Mucosa of gallbladder (tissue), 1 donor: ENCODE data around the gene A2ML1. TPM values are rescaled to one million over a fixed set of nuclear protein-coding genes. Genes with fewer than 3 reads are reported as not detected.
"Not testable (repeated sequence)": the region's sequence is repeated elsewhere in the genome, so short reads cannot be mapped to it uniquely, and the experiment has no call there.

Experiments used
- DNase-seq: peaks from one replicate; pipeline ENCODE4 v3.0.0-alpha.2; 2020; ENCODE audit warnings: low spot score
- total RNA-seq: library from RNA; stranded (reverse); gene quantifications from one replicate; pipeline ENCODE4 v1.2.1, GENCODE V29; 2021
- donor health status: DM: no; HTN: no; CAD: no.

Gene A2ML1
- total RNA-seq, 1 donor from 2014 or later, result 0.09 TPM

- no peak for DNase-seq
These were observed 84.1 kb downstream of the A2ML1 start for GRCh38 chr12:8906266-8907180.

GRCh38 chr12:8907513-8907912 is 85.1 kb downstream of the A2ML1 start:
- DNase-seq, result no peak

GRCh38 chr12:8909752-8910151 is 87.3 kb downstream of the A2ML1 start:
- no peak for DNase-seq

DNA sequence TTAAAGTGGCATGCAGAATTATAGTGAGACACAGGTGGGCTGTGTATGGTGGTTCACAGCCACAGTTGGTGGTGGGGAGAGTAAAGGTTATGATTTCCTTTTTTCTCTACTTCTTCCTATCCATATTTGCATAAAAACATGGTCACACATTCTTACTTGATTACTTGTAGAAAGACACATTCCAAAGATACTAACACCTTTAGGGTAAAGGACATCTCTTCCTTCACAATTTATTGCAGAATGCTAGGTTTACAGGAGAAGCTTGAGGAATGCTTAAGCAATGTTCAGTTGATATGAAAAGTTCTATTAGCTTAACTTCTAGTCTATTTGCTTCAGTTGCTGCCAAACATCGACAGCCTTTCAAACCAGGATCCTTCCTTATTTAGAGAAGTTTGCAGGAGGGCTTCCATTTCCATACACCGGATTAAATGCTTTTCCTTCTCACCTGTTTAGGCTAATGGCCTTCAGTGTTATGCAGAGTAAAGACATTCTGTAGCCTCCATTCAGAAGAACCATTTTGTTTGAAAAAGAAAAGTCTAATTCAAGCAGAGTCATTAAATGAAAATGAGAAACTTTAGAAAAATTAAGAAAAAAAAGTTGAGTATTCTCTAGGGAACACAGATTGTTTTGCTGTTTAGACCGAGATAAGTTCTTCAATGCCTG is 89.3 kb downstream of the A2ML1 start:
- DNase-seq, result no peak

GRCh38 chr12:8912914-8913313 is 90.5 kb downstream of the A2ML1 start:
- peak; percentile 21 for DNase-seq

GRCh38 chr12:8913702-8914032 is 91.2 kb downstream of the A2ML1 start:
- no peak for DNase-seq

DNA sequence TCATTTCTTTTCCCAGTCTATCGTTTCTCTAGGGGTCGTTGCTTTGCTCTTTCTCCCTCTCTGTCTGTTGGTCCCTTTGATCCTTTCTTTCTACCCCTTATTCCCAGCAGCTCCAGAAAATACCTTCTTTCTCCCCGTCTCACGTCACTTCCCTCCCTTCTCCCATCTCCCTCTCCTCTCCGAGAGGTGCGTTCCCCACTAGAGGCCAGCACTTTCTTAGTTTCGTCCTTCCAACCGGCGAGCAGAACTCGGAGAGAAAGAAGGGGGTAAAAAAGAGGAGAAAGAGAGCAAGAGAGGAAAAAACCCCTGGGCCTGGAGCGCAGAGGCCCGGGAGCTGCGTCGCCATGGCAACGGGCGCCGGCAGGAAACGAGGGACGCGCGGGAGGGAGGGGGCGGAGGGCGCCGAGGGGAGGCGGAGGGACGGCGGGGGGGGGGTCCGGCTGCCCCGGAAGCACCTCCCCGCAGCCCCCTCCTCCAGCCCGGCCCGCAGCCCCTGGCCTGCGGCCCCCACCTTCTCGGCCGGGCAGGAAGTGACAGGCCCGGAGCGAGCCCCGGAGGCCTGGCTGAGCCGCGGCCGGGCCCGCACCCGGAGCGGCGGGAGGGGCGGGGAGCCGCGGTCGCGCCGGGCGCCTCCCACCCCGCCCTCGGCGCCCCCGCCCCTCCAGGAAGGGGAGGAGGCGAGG is 91.8 kb downstream of the A2ML1 start, which contains the start of gene PHC1:
PHC1 (plus strand) TSS at position 477 of the 683 bp plus-strand sequence. CDS start 3,169 bp downstream, outside the sequence.
- peak; percentile 77 for DNase-seq

GRCh38 chr12:8914716-8915526 is 92.5 kb downstream of the A2ML1 start:
- peak; percentile 41 for DNase-seq

DNA sequence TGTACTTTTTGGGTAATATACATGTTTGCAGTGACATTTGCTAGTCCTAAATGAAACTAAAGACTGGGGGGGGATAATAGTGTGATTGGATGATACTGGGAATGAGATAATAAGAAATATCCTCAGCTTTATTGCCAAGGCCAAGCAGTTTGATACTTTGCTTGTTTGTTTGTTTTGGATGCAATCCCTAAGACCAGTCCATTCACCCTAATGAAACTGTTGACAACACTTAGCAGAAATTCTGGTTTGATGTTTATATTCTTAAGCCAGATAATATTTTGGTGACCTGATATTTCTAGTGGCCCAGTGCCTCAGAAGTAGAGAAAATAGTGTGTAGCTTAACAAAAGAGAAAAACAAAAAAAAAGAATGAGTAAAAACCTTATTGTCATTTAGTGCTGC is 93.7 kb downstream of the A2ML1 start:
- DNase-seq, result no peak

GRCh38 chr12:8917031-8917430 is 94.6 kb downstream of the A2ML1 start:
- DNase-seq, result no peak

DNA sequence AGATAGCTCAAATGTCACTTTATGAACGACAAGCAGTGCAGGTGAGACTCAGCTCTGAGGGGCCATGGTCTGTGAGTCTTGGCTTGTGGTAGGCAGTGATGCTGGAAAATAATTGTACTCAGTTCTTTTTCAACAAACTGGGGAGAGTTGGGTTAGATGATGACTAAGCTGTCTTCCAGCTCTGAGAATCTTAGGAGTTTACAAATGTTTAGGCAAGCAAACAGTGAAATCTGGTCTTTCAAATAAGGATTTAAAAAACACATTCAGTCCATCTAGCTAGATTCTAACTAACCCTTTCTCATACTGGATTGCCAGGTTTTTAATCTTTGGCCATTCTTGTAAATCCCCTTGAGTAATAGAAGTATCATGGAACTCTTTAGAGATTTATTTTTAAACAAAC is 95.3 kb downstream of the A2ML1 start:
- DNase-seq, result no peak

- not testable (repeated sequence) for DNase-seq
These were observed 97.2 kb downstream of the A2ML1 start for GRCh38 chr12:8919643-8920042.

GRCh38 chr12:8922544-8922943 is 100.1 kb downstream of the A2ML1 start:
- no peak for DNase-seq

Other genes starting within 250 kb of the A2ML1 start
- 2.2 TPM for gene AICDA, start 209.8 kb upstream of the A2ML1 start, total RNA-seq
- 6.8 TPM for gene MFAP5, start 159.8 kb upstream of the A2ML1 start, total RNA-seq
- 34.0 TPM for gene RIMKLB, start 124.6 kb upstream of the A2ML1 start, total RNA-seq
- 47.6 TPM for gene PHC1, start 91.9 kb downstream of the A2ML1 start, total RNA-seq
- 139 TPM for gene M6PR, start 127.0 kb downstream of the A2ML1 start, total RNA-seq
- gene KLRG1, start 166.9 kb downstream of the A2ML1 start, total RNA-seq, result 3.3 TPM